G401 (cell line): ENCODE data around the gene VOPP1. TPM values are rescaled to one million over a fixed set of nuclear protein-coding genes. Genes with fewer than 3 reads are reported as not detected.

Source experiments
- DNase-seq: peaks from one replicate; pipeline ENCODE4 v3.0.0-alpha.2; 2015; ENCODE audit warnings: low spot score
- in situ Hi-C: cut with HindIII; loops from 2 replicates; pipeline ENCODE4 v1.10.0; 2016; ENCODE audit warnings: low sequenced_read_pairs, mixed read lengths
- total RNA-seq: library from RNA; depleted of rRNA; stranded (reverse); fragments of >200 nt; shearing (Covaris generic); gene quantifications from 2 replicates; pipeline ENCODE4 v1.2.3, GENCODE V29; 2014; rRNA removed

VOPP1 gene
- total RNA-seq, 1 experiment from 2014 or later, result 38.2 TPM

DNA sequence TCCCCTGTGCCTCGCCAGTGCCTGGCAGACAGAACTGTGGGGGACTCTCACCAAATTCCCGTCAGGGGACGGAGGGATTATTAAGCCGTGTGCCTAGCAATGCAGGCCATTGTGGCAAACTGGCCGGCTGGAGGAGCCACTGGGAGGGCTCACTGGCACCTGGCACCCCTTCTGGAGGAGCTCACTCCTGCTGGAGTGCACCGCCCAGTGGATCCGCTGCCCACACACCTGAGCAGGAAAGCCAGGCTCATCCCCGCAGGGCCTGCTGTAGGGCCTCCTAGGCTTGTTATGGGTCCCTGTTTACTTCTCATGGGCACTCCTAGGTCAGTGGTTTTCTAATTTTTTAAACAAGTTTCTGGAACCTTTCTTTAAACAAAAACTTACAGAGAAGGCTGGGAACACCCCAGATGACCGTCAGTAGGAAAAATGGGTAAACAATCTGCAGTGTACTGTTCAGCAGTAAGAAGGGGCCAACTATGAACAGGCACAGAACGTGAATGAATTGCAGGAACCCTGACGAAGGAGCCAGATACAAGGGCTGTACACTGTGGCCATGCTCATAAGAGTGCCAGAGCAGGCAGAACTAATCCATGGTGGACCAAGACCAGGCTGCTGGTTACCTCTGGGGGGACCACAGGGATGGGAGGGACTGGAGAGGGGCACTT, 142.3 kb downstream of the VOPP1 start:
- in situ Hi-C loops, result no loop called here
- DNase-seq, result no peak

DNA sequence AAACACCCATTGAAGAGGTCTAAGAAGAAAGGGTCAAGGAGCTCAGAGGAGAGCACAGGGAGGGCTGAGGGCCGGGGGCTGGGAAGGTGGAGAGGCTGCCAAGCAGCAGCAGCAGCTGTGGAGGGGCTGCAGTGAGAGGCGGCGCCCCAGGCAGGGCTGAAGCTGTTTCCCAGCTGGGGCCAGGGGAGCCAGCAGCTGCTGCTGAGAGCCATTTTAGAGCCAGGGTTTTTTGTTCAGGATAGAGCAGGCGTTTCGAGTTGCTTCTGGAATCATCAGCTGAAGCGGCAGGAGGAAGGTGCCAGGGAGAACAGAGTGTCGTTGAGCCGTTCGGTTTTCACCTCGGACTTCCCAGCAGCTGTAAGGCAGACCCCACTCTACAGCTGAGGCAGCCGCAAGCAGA, 144.5 kb downstream of the VOPP1 start:
- no peak for DNase-seq
- in situ Hi-C loops, result no loop called here

DNA sequence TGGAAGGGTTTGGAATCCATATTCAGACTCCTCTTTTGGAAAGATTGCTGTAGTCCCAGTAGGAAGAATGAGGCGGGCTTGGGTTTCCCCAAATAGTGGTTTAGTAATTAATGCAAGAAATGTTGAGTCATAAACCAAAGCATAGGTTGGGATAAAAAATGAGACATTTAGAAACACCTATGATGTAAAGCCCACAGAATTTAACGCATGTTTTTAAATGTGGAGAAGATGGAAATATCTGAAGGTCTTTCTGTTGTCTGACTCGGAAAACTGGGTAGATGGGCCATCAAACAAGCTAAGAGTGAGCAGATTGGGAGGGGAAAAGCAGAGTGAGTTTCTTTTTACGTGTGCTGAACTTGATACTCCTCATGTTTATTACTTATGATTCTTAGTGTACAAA, 145.0 kb downstream of the VOPP1 start:
- DNase-seq, result no peak
- in situ Hi-C loops, result no loop called here

- in situ Hi-C loops, result no loop called here
- no peak for DNase-seq
Observed at GRCh38 chr7:55426676-55427075, 145.6 kb downstream of the VOPP1 start.

- in situ Hi-C loops, result no loop called here
- no peak for DNase-seq
Observed at GRCh38 chr7:55425141-55425752, 147.1 kb downstream of the VOPP1 start.

- no peak for DNase-seq
Observed at GRCh38 chr7:55423891-55424290, 148.4 kb downstream of the VOPP1 start.

DNA sequence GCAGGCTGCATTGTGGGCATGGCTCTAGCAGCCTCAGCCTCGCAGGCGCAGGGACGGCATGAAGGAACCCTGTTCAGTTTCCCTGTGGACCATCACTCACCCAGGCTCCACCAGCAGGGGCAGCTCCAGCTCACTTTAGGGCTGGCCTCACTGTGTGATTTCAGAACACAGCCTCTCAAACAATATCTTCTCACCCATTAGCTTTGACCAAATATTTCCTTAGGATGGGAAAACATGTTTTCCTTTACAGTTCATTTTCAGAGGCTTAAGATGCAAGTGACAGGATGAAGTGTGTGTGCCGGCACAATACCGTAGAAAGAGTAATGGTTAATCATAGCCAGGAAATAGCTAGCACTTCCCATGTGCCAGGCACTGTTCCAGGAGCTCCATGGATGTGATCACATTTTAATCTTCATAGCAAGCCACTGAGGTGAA, 149.0 kb downstream of the VOPP1 start:
- DNase-seq, result no peak
- in situ Hi-C loops, result no loop called here

More at GRCh38 chr7:55423891-55424290, 148.4 kb downstream of the VOPP1 start:
- in situ Hi-C loops, result no loop called here

Other genes with a start within 250 kb of the VOPP1 start
- 11.6 and 19.4 TPM in 2 replicates for gene LANCL2, start 207.2 kb downstream of the VOPP1 start, total RNA-seq